ENCODE data around the gene ADAMTS13.

- TF ChIP-seq POLR2AphosphoS5 (IDR thresholded peaks at IDR 0.05): no peak
- no peak for TF ChIP-seq POLR2A (IDR thresholded peaks at IDR 0.05)
- no peak for TF ChIP-seq CTCF (IDR thresholded peaks at IDR 0.05)
Observed at GRCh38 chr9:133474215-133474614, 52.0 kb downstream of the ADAMTS13 start.

Data from transverse colon (tissue), 4 donors.